K562 (cell line): ENCODE results near the gene EFHC1. TPM values are rescaled to one million over a fixed set of nuclear protein-coding genes. Genes with fewer than 3 reads are reported as not detected.

ENCODE experiments used
- ATAC-seq: fragments of 200-7000 bp; cut with Tn5 transposase; 3 replicates; pipeline ENCODE4 v1.9.1; 2020; ENCODE audit warnings: moderate library complexity
- BruUV-seq: library from RNA; stranded (reverse); fragments of 400-500 nt; replicated peaks from 2 replicates; lab custom pipeline; 2021; lab: Mats Ljungman, UMichigan
- CTCF ChIA-PET: fragments of 300-600 bp; formaldehyde crosslinking; extraction: SDS; loops from one replicate; lab custom pipeline; 2021; ENCODE audit warnings: low intra/inter-chr PET ratio; lab: Yijun Ruan, JAX
- POLR2A ChIA-PET: fragments of 300-600, 350-650 bp; sonication (Branson Sonifier 250); formaldehyde crosslinking; extraction: SDS; loops from one replicate; lab custom pipeline; 2021; ENCODE audit warnings: antibody characterized with exemption, inconsistent platforms; lab: Yijun Ruan, JAX
- DNase-seq, 4 experiments: peaks; one replicate each; pipeline versions ENCODE4 v3.0.0 to v3.0.0-alpha.2; 2011 to 2018; ENCODE audit warnings: low spot score in 3 of 4, mixed read lengths in 3 of 4; ENCODE audit errors: extremely low read depth in 1 of 4
- FAIRE-seq: peaks from 2 replicates; lab custom pipeline; 2011; peaks lifted over from hg19 to GRCh38; lab: Jason Lieb, UNC
- H2AFZ ChIP-seq: 2 replicates; pipeline ENCODE4 v1.6.0; 2011; ENCODE audit warnings: low read depth, low read length, control low read depth, inconsistent platforms
- H3K27ac ChIP-seq: fragments of 200-600 bp; 3 replicates; pipeline ENCODE4 v1.8.0; 2011; ENCODE audit warnings: low read depth, mild to moderate bottlenecking, control low read depth, inconsistent platforms, low read length, moderate library complexity, mixed read lengths; ENCODE audit errors: extremely low read depth
- H3K27me3 ChIP-seq, 2 experiments: fragments of 300-600 bp in 1 of 2; 2 replicates in 1 of 2; 3 replicates in 1 of 2; pipeline versions ENCODE4 v1.6.0 to v1.8.0; 2011; ENCODE audit warnings: inconsistent platforms in 2 of 2, low read length in 2 of 2, mild to moderate bottlenecking in 1 of 2, mixed read lengths in 1 of 2, moderate library complexity in 1 of 2; ENCODE audit not compliant: control insufficient read depth in 2 of 2, insufficient read depth in 2 of 2
- H3K36me3 ChIP-seq: fragments of 300-600 bp; 3 replicates; pipeline ENCODE4 v1.8.0; 2011; ENCODE audit warnings: mild to moderate bottlenecking, low read length, inconsistent platforms; ENCODE audit not compliant: control insufficient read depth, insufficient read depth
- H3K4me1 ChIP-seq, 2 experiments: fragments of 200-600 bp in 1 of 2; replicated peaks in 1 of 2; 2 replicates in 1 of 2; 3 replicates in 1 of 2; pipeline versions ENCODE4 v1.5.1 to v1.8.0; 2011; ENCODE audit warnings: inconsistent platforms in 2 of 2, low read length in 2 of 2, mild to moderate bottlenecking in 1 of 2, mixed read lengths in 1 of 2, moderate library complexity in 1 of 2; ENCODE audit not compliant: control insufficient read depth in 2 of 2, insufficient read depth in 2 of 2
- H3K4me2 ChIP-seq: 2 replicates; pipeline ENCODE4 v1.6.1; 2011; ENCODE audit warnings: low read length, control low read depth, inconsistent platforms, mixed read lengths; ENCODE audit not compliant: insufficient read depth
- H3K4me3 ChIP-seq: fragments of 200-600 bp; sonication (generic), shearing (Covaris generic); 2 replicates; pipeline ENCODE4 v1.5.1; 2016; ENCODE audit warnings: control low read depth, inconsistent platforms
- H3K79me2 ChIP-seq: fragments of 200-600 bp; 3 replicates; pipeline ENCODE4 v1.8.0; 2011; ENCODE audit warnings: low read length, inconsistent platforms; ENCODE audit not compliant: control insufficient read depth, insufficient read depth
- H3K9ac ChIP-seq, 2 experiments: 2 replicates each; pipeline versions ENCODE4 v1.6.0 to v1.6.1; 2011; ENCODE audit warnings: low read depth in 2 of 2, low read length in 2 of 2, control low read depth in 1 of 2, inconsistent platforms in 1 of 2, mild to moderate bottlenecking in 1 of 2, mixed read lengths in 1 of 2; ENCODE audit not compliant: insufficient read depth in 1 of 2
- H3K9me1 ChIP-seq: one replicate; pipeline ENCODE4 v1.6.0; 2011; ENCODE audit warnings: inconsistent platforms, mild to moderate bottlenecking, low read length, moderate library complexity; ENCODE audit not compliant: control insufficient read depth, insufficient read depth
- H3K9me3 ChIP-seq: replicated peaks from 2 replicates; pipeline ENCODE4 v1.5.1; 2011; ENCODE audit warnings: low read depth, low read length, inconsistent platforms; ENCODE audit not compliant: control insufficient read depth, insufficient read depth
- H4K20me1 ChIP-seq: replicated peaks from 2 replicates; pipeline ENCODE4 v1.6.1; 2011; ENCODE audit warnings: low read length, inconsistent platforms, mixed read lengths; ENCODE audit not compliant: control insufficient read depth, insufficient read depth
- ADNP ChIP-seq: fragments of 200-800 bp; sonication (Bioruptor generic); IDR thresholded peaks from 2 replicates; pipeline ENCODE4 v1.6.1; 2016; ENCODE audit warnings: missing genetic modification characterization, missing compliant biosample characterization
- DACH1 ChIP-seq: fragments of 450-650 bp; IDR thresholded peaks from 2 replicates; pipeline ENCODE4 v1.6.1; 2018; ENCODE audit not compliant: partially characterized antibody
- ESRRA ChIP-seq: fragments of 450-650 bp; IDR thresholded peaks from 2 replicates; pipeline ENCODE4 v1.6.1; 2014; ENCODE audit warnings: low read depth, mild to moderate bottlenecking, moderate library complexity, borderline replicate concordance
- FOS ChIP-seq: IDR thresholded peaks from 3 replicates; pipeline ENCODE4 v1.6.1; 2011; ENCODE audit not compliant: insufficient read length; ENCODE audit errors: extremely low read depth
- JUN ChIP-seq, 2 experiments: sonication (generic) in 1 of 2; formaldehyde crosslinking in 1 of 2; IDR thresholded peaks; 2 replicates each; pipeline versions ENCODE4 v1.6.1 to v1.8.0; 2012 to 2022; ENCODE audit warnings: borderline replicate concordance in 2 of 2, mild to moderate bottlenecking in 2 of 2, improper control_type of control experiment in 1 of 2, low read depth in 1 of 2, low read length in 1 of 2, missing genetic modification reagents in 1 of 2
- KLF16 ChIP-seq: IDR thresholded peaks from 2 replicates; pipeline ENCODE4 v1.6.1; 2016; ENCODE audit warnings: antibody characterized with exemption
- PHTF2 ChIP-seq: fragments of 250-450 bp; sonication (Bioruptor Pico); IDR thresholded peaks from 2 replicates; pipeline ENCODE4 v1.5.0; 2021; ENCODE audit warnings: mild to moderate bottlenecking
- RFX1 ChIP-seq: fragments of 450-650 bp; IDR thresholded peaks from 2 replicates; pipeline ENCODE4 v1.6.1; 2016; ENCODE audit warnings: mild to moderate bottlenecking, moderate library complexity
- SIRT6 ChIP-seq: IDR thresholded peaks from one replicate; pipeline ENCODE4 v1.6.1; 2012; ENCODE audit warnings: low read depth, mild to moderate bottlenecking, control low read depth, inconsistent platforms, low read length, moderate library complexity
- SOX6 ChIP-seq: fragments of 450-650 bp; IDR thresholded peaks from 2 replicates; pipeline ENCODE4 v1.6.1; 2014; ENCODE audit warnings: mild to moderate bottlenecking
- XRCC5 ChIP-seq: fragments of 200-400 bp; formaldehyde crosslinking; IDR thresholded peaks from 2 replicates; pipeline ENCODE4 v1.6.1; 2017; ENCODE audit warnings: low read depth, mild to moderate bottlenecking, low read length
- ZNF197 ChIP-seq: fragments of 200-800 bp; sonication (Bioruptor generic); IDR thresholded peaks from 2 replicates; pipeline ENCODE4 v1.6.1; 2016; ENCODE audit warnings: low read depth, missing genetic modification characterization, missing compliant biosample characterization
- ZNF354B ChIP-seq: fragments of 250-450 bp; sonication (Bioruptor Pico); IDR thresholded peaks from 2 replicates; pipeline ENCODE4 v1.4.0; 2020
- ZNF655 ChIP-seq: fragments of 250-450 bp; sonication (Bioruptor Pico); IDR thresholded peaks from 2 replicates; pipeline ENCODE4 v1.5.0; 2021
- WGBS: fragments of 100-300 bp; shearing (Covaris generic); methylation state at CpG from one replicate; pipeline ENCODE4 v1.1.6; 2016; ENCODE audit warnings: low coverage, mixed read lengths; ENCODE audit not compliant: insufficient coverage; ENCODE audit errors: missing lambda C conversion rate; 5-methylcytosine and 5-hydroxymethylcytosine counted together
- in situ Hi-C: fragments of 300-500 bp; cut with MboI; formaldehyde crosslinking; loops from 4 replicates; pipeline ENCODE4 v1.15.0; 2018; ENCODE audit warnings: inconsistent platforms, mixed read lengths
- intact Hi-C: fragments of 100-400 bp; cut with micrococcal nuclease; formaldehyde crosslinking; loops from 2 replicates; pipeline ENCODE4 v1.14.2; 2022
- polyA plus RNA-seq, 8 experiments: library from polyadenylated mRNA; depleted of rRNA in 4 of 8; stranded (reverse) in 5 of 8; unstranded in 3 of 8; fragments of >200 nt; fragmentation: Nextera tagmentation in 2 of 8; fragmentation: Illumina TruSeq in 1 of 8; extraction: Ambion mirVana in 2 of 8; extraction: Trizol in 1 of 8; gene quantifications; 2 replicates each; pipeline versions ENCODE4 v1.2.1 to v1.2.3, GENCODE V29; 2011 to 2014; ENCODE audit warnings: inconsistent platforms in 1 of 8, missing spikeins in 1 of 8
- total RNA-seq, 7 experiments: library from RNA; depleted of rRNA in 6 of 7; stranded (reverse); fragments of >200 nt in 6 of 7; fragmentation: Illumina TruSeq in 2 of 7; extraction: Trizol in 2 of 7; gene quantifications; 2 replicates each; pipeline versions ENCODE4 v1.2.1 to v1.2.3, GENCODE V29; 2011 to 2021; ENCODE audit warnings: low replicate concordance in 1 of 7
- TF ChIP-seq, protein P1 (sequence below), 3 experiments: IDR thresholded peaks in 2 of 3; conservative IDR thresholded peaks in 1 of 3; 2 replicates each; pipeline ENCODE4 v1.5.1; 2011 to 2012; ENCODE audit warnings: low read length in 3 of 3, mild to moderate bottlenecking in 3 of 3, control low read depth in 2 of 3, improper control_type of control experiment in 1 of 3, inconsistent platforms in 1 of 3, low read depth in 1 of 3, mixed read lengths in 1 of 3, moderate library complexity in 1 of 3; ENCODE audit not compliant: insufficient read depth in 2 of 3

EFHC1 gene
- total and polyA plus RNA-seq, 9 of the 15 experiments (the other 6 are each of a cell fraction or from before 2014, with no cell fraction given), result 9.5 to 31.0 (median 14.9) TPM

DNA sequence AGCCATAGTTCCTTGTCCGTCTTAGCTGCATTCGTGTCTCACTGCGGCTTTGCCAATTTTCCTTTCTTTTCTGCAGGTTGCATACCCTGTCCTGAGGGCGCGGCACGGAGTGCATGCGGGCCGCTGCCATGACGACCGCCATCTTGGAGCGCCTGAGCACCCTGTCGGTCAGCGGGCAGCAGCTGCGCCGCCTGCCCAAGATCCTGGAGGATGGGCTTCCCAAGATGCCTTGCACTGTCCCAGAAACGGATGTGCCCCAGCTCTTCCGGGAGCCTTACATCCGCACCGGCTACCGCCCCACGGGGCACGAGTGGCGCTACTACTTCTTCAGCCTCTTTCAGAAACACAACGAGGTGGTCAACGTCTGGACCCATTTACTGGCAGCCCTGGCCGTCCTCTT lies 17.1 kb upstream of the EFHC1 start:
- Histone ChIP-seq H3K9ac (no peak overlapping the region), H3K27ac (no peak overlapping the region), H3K36me3 (peaks cover 2% of the 10 kb centered on the region; the same call in 1 of the 3 replicates), H3K4me2 (no peak overlapping the region), H3K27me3 (no peaks in the 10 kb centered on the region), H4K20me1 (no peaks in the 10 kb centered on the region), H2AFZ (no peak overlapping the region), H3K4me3 (no peak overlapping the region), H3K9me3 (no peaks in the 10 kb centered on the region), H3K9me1 (no peaks in the 10 kb centered on the region), H3K4me1 (peaks cover 0 to 4% of the 10 kb centered on the region in 2 experiments; a peak in 2 of 5 replicates), H3K79me2 (no peaks in the 10 kb centered on the region)
- no TSS peak for BruUV-seq
- ChIA-PET POLR2A (interaction anchor here (0.7 to 2.1 kb wide), 2 partner anchors 16 to 164 kb away, joined by 3 to 6 read pairs; partner anchors contain the start of gene EFHC1), CTCF (no interaction called here)
- DNase-seq (no peak), FAIRE-seq (no peak), ATAC-seq (no peak)
- TF ChIP-seq PHTF2 (CRISPR knock-in tag), result no peak
- no peak for TF ChIP-seq DACH1
- TF ChIP-seq, protein P1, sequence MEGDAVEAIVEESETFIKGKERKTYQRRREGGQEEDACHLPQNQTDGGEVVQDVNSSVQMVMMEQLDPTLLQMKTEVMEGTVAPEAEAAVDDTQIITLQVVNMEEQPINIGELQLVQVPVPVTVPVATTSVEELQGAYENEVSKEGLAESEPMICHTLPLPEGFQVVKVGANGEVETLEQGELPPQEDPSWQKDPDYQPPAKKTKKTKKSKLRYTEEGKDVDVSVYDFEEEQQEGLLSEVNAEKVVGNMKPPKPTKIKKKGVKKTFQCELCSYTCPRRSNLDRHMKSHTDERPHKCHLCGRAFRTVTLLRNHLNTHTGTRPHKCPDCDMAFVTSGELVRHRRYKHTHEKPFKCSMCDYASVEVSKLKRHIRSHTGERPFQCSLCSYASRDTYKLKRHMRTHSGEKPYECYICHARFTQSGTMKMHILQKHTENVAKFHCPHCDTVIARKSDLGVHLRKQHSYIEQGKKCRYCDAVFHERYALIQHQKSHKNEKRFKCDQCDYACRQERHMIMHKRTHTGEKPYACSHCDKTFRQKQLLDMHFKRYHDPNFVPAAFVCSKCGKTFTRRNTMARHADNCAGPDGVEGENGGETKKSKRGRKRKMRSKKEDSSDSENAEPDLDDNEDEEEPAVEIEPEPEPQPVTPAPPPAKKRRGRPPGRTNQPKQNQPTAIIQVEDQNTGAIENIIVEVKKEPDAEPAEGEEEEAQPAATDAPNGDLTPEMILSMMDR (IDR thresholded peaks at IDR 0.05 in 2 of 3, conservative IDR thresholded peaks at IDR 0.05 in 1 of 3; ENCODE audit: insufficient read depth in 2 of 3, low read depth in 1 of 3, low read length in 3 of 3), result no peak
- no peak for TF ChIP-seq FOS
- TF ChIP-seq ESRRA, result no peak
- TF ChIP-seq SOX6, result no peak
- TF ChIP-seq KLF16, result no peak
- no peak for TF ChIP-seq ADNP (tag)
- no peak for TF ChIP-seq ZNF354B (CRISPR knock-in tag)
- no peak for TF ChIP-seq JUN (IDR thresholded peaks at IDR 0.05; ENCODE audit: borderline replicate concordance, low read depth, low read length)
- TF ChIP-seq JUN (CRISPR knock-in tag; IDR thresholded peaks at IDR 0.05; ENCODE audit: borderline replicate concordance), result no peak
- no peak; the same call in 1 of the 2 replicates for TF ChIP-seq RFX1
- no peak for TF ChIP-seq ZNF197 (CRISPR knock-in tag)
- no peak for TF ChIP-seq SIRT6
- no peak for TF ChIP-seq XRCC5
- no peak for TF ChIP-seq ZNF655 (CRISPR knock-in tag)
- intact Hi-C loops (no loop called here), in situ Hi-C loops (loop anchor here (25.0 kb wide), 1 partner anchor 1084 kb away; no protein-coding TSS in a partner anchor)
- 86% methylated on average over 21 of the region's 26 CpGs for WGBS
